ENCODE results near the gene DPF3. TPM values are rescaled to one million over a fixed set of nuclear protein-coding genes. Genes with fewer than 3 reads are reported as not detected.

Gene DPF3
- total RNA-seq, 2 donors from 2014 or later: 11.0 TPM; not detected in 1

- no peak for DNase-seq (ENCODE audit: low spot score)
- Histone ChIP-seq H3K9me3 (no peaks in the 10 kb centered on the region), H3K4me1 (replicated peaks) (no peaks in the 10 kb centered on the region), H3K27me3 (replicated peaks; ENCODE audit: insufficient read depth) (no peaks in the 10 kb centered on the region), H3K4me3 (no peak overlapping the region), H3K36me3 (no peaks in the 10 kb centered on the region), H3K27ac (no peak overlapping the region)
- intact Hi-C loops (cut with DNase I): no loop called here
- WGBS: 73% methylated on average over 10 of the region's 10 CpGs
- no peak for TF ChIP-seq POLR2AphosphoS5 (IDR thresholded peaks at IDR 0.05)
- TF ChIP-seq, protein P1, sequence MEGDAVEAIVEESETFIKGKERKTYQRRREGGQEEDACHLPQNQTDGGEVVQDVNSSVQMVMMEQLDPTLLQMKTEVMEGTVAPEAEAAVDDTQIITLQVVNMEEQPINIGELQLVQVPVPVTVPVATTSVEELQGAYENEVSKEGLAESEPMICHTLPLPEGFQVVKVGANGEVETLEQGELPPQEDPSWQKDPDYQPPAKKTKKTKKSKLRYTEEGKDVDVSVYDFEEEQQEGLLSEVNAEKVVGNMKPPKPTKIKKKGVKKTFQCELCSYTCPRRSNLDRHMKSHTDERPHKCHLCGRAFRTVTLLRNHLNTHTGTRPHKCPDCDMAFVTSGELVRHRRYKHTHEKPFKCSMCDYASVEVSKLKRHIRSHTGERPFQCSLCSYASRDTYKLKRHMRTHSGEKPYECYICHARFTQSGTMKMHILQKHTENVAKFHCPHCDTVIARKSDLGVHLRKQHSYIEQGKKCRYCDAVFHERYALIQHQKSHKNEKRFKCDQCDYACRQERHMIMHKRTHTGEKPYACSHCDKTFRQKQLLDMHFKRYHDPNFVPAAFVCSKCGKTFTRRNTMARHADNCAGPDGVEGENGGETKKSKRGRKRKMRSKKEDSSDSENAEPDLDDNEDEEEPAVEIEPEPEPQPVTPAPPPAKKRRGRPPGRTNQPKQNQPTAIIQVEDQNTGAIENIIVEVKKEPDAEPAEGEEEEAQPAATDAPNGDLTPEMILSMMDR (IDR thresholded peaks at IDR 0.05): no peak
- no peak for TF ChIP-seq POLR2A (IDR thresholded peaks at IDR 0.05)
Observed at GRCh38 chr14:72649603-72650227, 244.2 kb downstream of the DPF3 start.

DNA sequence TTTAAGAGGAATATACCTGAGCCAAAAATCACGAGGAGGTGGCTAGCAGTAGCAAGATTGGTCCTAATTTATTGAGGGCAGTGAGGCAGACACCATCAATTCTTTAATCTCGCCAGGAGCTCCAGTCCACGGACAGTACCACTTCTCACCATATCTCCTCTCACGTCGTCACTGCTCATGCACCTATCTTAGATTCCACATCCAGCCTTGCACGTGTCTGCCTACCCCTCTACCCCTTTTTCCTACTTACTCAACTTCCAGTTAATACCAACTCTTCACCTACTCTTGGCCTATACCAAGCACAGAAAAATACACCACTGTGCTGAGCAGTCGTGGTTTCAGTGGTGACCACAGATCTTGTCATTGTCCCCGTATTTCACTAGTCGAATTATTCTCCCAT, 246.1 kb downstream of the DPF3 start:
- no peaks in the 10 kb centered on the region for H3K36me3 ChIP-seq
- no peak for TF ChIP-seq POLR2A (IDR thresholded peaks at IDR 0.05)
- TF ChIP-seq POLR2AphosphoS5 (IDR thresholded peaks at IDR 0.05): no peak
- TF ChIP-seq, protein P1 (IDR thresholded peaks at IDR 0.05): no peak
- H3K27me3 ChIP-seq (replicated peaks; ENCODE audit: insufficient read depth): no peaks in the 10 kb centered on the region
- WGBS: 83% methylated on average over 9 of the region's 9 CpGs
- no peaks in the 10 kb centered on the region for H3K4me1 ChIP-seq (replicated peaks)
- intact Hi-C loops (cut with DNase I): no loop called here
- no peak overlapping the region for H3K4me3 ChIP-seq
- no peaks in the 10 kb centered on the region for H3K9me3 ChIP-seq
- H3K27ac ChIP-seq: no peak overlapping the region
- no peak for DNase-seq (ENCODE audit: low spot score)

- no peaks in the 10 kb centered on the region for H3K36me3 ChIP-seq
- TF ChIP-seq POLR2A (IDR thresholded peaks at IDR 0.05): no peak
- no peak for TF ChIP-seq POLR2AphosphoS5 (IDR thresholded peaks at IDR 0.05)
- TF ChIP-seq, protein P1 (IDR thresholded peaks at IDR 0.05): no peak
- intact Hi-C loops (cut with DNase I): no loop called here
- H3K9me3 ChIP-seq: no peaks in the 10 kb centered on the region
- no peak for DNase-seq (ENCODE audit: low spot score)
- 61% methylated on average over 7 of the region's 7 CpGs for WGBS
- no peak overlapping the region for H3K27ac ChIP-seq
- no peaks in the 10 kb centered on the region for H3K4me1 ChIP-seq (replicated peaks)
- H3K27me3 ChIP-seq (replicated peaks; ENCODE audit: insufficient read depth): no peaks in the 10 kb centered on the region
- no peak overlapping the region for H3K4me3 ChIP-seq
Observed at GRCh38 chr14:72646861-72647528, 246.9 kb downstream of the DPF3 start.

- H3K4me3 ChIP-seq: no peak overlapping the region
Observed at GRCh38 chr14:72645706-72646105, 248.2 kb downstream of the DPF3 start.

More at GRCh38 chr14:72645706-72646105, 248.2 kb downstream of the DPF3 start:
- intact Hi-C loops (cut with DNase I): no loop called here
- WGBS: 53% methylated on average over 5 of the region's 5 CpGs
- H3K36me3 ChIP-seq: no peaks in the 10 kb centered on the region
- H3K4me1 ChIP-seq (replicated peaks): no peaks in the 10 kb centered on the region
- no peaks in the 10 kb centered on the region for H3K27me3 ChIP-seq (replicated peaks; ENCODE audit: insufficient read depth)
- no peak for DNase-seq (ENCODE audit: low spot score)
- H3K27ac ChIP-seq: no peak overlapping the region
- no peaks in the 10 kb centered on the region for H3K9me3 ChIP-seq
- TF ChIP-seq POLR2A (IDR thresholded peaks at IDR 0.05) (no peak), POLR2AphosphoS5 (IDR thresholded peaks at IDR 0.05) (no peak)
- TF ChIP-seq, protein P1 (IDR thresholded peaks at IDR 0.05): no peak

All from prostate gland (tissue), 2 donors.